ENCODE data around the gene CBX6. TPM values are rescaled to one million over a fixed set of nuclear protein-coding genes. Genes with fewer than 3 reads are reported as not detected.

Gene CBX6
- total and polyA plus RNA-seq, 9 of the 15 experiments (the other 6 are each of a cell fraction or from before 2014, with no cell fraction given): 0.75 to 31.6 (median 8.0) TPM

DNA sequence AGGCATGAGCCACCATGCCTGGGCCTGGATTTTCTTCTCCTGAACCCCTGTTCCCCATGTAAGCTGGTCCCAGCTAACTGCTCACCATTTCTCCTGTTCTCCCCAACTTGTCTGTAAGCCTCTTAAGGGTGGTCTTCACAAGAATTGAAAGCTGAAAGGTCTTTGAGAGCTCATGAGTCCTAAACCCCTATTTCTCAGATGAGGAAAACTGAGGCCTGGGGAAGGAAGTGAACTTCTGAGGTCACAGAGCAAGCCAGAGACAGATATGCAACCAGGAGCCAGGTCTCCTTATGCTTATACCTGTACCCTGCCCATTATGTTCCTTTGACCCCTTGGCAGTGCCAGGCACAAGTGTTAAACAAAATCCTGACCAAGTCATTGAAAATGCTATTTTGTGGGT lies 44.5 kb downstream of the CBX6 start:
- Histone ChIP-seq H2AFZ (ENCODE audit: low read depth, low read length) (no peak overlapping the region), H3K4me3 (no peak overlapping the region), H3K9me1 (ENCODE audit: control insufficient read depth, insufficient read depth, low read length) (no peaks in the 10 kb centered on the region), H3K4me1 (replicated peaks in 1 of 2; ENCODE audit: control insufficient read depth in 2 of 2, insufficient read depth in 2 of 2, low read length in 2 of 2) (peaks cover 0 to 5% of the 10 kb centered on the region in 2 experiments; a peak in 2 of 5 replicates), H3K9ac (ENCODE audit: insufficient read depth in 1 of 2, low read depth in 2 of 2, low read length in 2 of 2) (no peak overlapping the region), H4K20me1 (replicated peaks; ENCODE audit: control insufficient read depth, insufficient read depth, low read length) (0 out of 2 replicates have a peak, but pooled peaks cover 6% of the 10 kb centered on the region), H3K27ac (ENCODE audit: extremely low read depth, low read depth, low read length) (no peak overlapping the region), H3K27me3 (ENCODE audit: control insufficient read depth in 2 of 2, insufficient read depth in 2 of 2, low read length in 2 of 2) (no peaks in the 10 kb centered on the region), H3K4me2 (ENCODE audit: insufficient read depth, low read length) (no peak overlapping the region), H3K9me3 (replicated peaks; ENCODE audit: control insufficient read depth, insufficient read depth, low read depth, low read length) (no peaks in the 10 kb centered on the region), H3K36me3 (ENCODE audit: control insufficient read depth, insufficient read depth, low read length) (no peaks in the 10 kb centered on the region), H3K79me2 (ENCODE audit: control insufficient read depth, insufficient read depth, low read length) (no peaks in the 10 kb centered on the region)
- CTCF ChIA-PET (ENCODE audit: low intra/inter-chr PET ratio): no interaction called here
- POLR2A ChIA-PET: interaction anchor here (2.4 kb wide), 1 partner anchor 10 kb away, joined by 10 read pairs; no protein-coding TSS in a partner anchor
- no peak for DNase-seq (ENCODE audit: extremely low read depth in 1 of 4, low spot score in 3 of 4)
- in situ Hi-C loops (cut with MboI): no loop called here
- no peak for FAIRE-seq
- BruUV-seq (replicated peaks): no TSS peak
- ATAC-seq: no peak
- intact Hi-C loops (cut with micrococcal nuclease): no loop called here
- TF ChIP-seq L3MBTL2 (IDR thresholded peaks at IDR 0.05): no peak
- TF ChIP-seq, protein P1, sequence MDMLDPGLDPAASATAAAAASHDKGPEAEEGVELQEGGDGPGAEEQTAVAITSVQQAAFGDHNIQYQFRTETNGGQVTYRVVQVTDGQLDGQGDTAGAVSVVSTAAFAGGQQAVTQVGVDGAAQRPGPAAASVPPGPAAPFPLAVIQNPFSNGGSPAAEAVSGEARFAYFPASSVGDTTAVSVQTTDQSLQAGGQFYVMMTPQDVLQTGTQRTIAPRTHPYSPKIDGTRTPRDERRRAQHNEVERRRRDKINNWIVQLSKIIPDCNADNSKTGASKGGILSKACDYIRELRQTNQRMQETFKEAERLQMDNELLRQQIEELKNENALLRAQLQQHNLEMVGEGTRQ (CRISPR knock-in tag; IDR thresholded peaks at IDR 0.05): no peak
- no peak for TF ChIP-seq U2AF1 (optimal IDR thresholded peaks at IDR 0.05; ENCODE audit: low read depth, low read length)
- no peak for TF ChIP-seq RUNX1 (IDR thresholded peaks at IDR 0.05; ENCODE audit: low read depth)
- TF ChIP-seq FOXK2 (conservative IDR thresholded peaks at IDR 0.05 in 1 of 2, IDR thresholded peaks at IDR 0.05 in 1 of 2; ENCODE audit: low read depth in 2 of 2): no peak
- TF ChIP-seq ZC3H4 (CRISPR knock-in tag; IDR thresholded peaks at IDR 0.05; ENCODE audit: borderline replicate concordance): no peak
- no peak for TF ChIP-seq POLR2H (tag; IDR thresholded peaks at IDR 0.05; ENCODE audit: low read depth)
- TF ChIP-seq RBM34 (IDR thresholded peaks at IDR 0.05; ENCODE audit: borderline replicate concordance, insufficient read depth, low read length): no peak
- TF ChIP-seq, protein P2, sequence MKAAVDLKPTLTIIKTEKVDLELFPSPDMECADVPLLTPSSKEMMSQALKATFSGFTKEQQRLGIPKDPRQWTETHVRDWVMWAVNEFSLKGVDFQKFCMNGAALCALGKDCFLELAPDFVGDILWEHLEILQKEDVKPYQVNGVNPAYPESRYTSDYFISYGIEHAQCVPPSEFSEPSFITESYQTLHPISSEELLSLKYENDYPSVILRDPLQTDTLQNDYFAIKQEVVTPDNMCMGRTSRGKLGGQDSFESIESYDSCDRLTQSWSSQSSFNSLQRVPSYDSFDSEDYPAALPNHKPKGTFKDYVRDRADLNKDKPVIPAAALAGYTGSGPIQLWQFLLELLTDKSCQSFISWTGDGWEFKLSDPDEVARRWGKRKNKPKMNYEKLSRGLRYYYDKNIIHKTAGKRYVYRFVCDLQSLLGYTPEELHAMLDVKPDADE (conservative IDR thresholded peaks at IDR 0.05; ENCODE audit: control insufficient read depth, low read depth, low read length): no peak
- TF ChIP-seq, protein P3, sequence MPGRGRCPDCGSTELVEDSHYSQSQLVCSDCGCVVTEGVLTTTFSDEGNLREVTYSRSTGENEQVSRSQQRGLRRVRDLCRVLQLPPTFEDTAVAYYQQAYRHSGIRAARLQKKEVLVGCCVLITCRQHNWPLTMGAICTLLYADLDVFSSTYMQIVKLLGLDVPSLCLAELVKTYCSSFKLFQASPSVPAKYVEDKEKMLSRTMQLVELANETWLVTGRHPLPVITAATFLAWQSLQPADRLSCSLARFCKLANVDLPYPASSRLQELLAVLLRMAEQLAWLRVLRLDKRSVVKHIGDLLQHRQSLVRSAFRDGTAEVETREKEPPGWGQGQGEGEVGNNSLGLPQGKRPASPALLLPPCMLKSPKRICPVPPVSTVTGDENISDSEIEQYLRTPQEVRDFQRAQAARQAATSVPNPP (IDR thresholded peaks at IDR 0.05; ENCODE audit: borderline replicate concordance, insufficient read depth, insufficient read length): no peak
- TF ChIP-seq ZNF24 (IDR thresholded peaks at IDR 0.05): no peak
- no peak for TF ChIP-seq ATF7 (IDR thresholded peaks at IDR 0.05)
- TF ChIP-seq, protein P4, sequence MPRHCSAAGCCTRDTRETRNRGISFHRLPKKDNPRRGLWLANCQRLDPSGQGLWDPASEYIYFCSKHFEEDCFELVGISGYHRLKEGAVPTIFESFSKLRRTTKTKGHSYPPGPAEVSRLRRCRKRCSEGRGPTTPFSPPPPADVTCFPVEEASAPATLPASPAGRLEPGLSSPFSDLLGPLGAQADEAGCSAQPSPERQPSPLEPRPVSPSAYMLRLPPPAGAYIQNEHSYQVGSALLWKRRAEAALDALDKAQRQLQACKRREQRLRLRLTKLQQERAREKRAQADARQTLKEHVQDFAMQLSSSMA (CRISPR knock-in tag; IDR thresholded peaks at IDR 0.05): no peak
- TF ChIP-seq ZNF263 (CRISPR knock-in tag; IDR thresholded peaks at IDR 0.05; ENCODE audit: borderline replicate concordance): no peak
- TF ChIP-seq, protein P5, sequence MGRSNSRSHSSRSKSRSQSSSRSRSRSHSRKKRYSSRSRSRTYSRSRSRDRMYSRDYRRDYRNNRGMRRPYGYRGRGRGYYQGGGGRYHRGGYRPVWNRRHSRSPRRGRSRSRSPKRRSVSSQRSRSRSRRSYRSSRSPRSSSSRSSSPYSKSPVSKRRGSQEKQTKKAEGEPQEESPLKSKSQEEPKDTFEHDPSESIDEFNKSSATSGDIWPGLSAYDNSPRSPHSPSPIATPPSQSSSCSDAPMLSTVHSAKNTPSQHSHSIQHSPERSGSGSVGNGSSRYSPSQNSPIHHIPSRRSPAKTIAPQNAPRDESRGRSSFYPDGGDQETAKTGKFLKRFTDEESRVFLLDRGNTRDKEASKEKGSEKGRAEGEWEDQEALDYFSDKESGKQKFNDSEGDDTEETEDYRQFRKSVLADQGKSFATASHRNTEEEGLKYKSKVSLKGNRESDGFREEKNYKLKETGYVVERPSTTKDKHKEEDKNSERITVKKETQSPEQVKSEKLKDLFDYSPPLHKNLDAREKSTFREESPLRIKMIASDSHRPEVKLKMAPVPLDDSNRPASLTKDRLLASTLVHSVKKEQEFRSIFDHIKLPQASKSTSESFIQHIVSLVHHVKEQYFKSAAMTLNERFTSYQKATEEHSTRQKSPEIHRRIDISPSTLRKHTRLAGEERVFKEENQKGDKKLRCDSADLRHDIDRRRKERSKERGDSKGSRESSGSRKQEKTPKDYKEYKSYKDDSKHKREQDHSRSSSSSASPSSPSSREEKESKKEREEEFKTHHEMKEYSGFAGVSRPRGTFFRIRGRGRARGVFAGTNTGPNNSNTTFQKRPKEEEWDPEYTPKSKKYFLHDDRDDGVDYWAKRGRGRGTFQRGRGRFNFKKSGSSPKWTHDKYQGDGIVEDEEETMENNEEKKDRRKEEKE (IDR thresholded peaks at IDR 0.05; ENCODE audit: borderline replicate concordance in 1 of 2, control insufficient read depth in 1 of 2, low read depth in 2 of 2, low read length in 1 of 2): no peak
- no peak for TF ChIP-seq ZNF146 (CRISPR knock-in tag; IDR thresholded peaks at IDR 0.05; ENCODE audit: unreplicated experiment)
- TF ChIP-seq NR2F6 (CRISPR knock-in tag; IDR thresholded peaks at IDR 0.05): no peak

Data from K562 (cell line).